Panc1 (cell line): ENCODE data around the gene GDPD5. TPM values are rescaled to one million over a fixed set of nuclear protein-coding genes. Genes with fewer than 3 reads are reported as not detected.

Experiments
- ATAC-seq: fragments of 200-7000 bp; cut with Tn5 transposase; 2 replicates; pipeline ENCODE4 v1.9.1; 2020; ENCODE audit warnings: mild to moderate bottlenecking, moderate library complexity
- BruUV-seq: library from RNA; stranded (reverse); fragments of 400-500 nt; replicated peaks from 2 replicates; lab custom pipeline; 2021; lab: Mats Ljungman, UMichigan
- CTCF ChIA-PET: fragments of 300-600 bp; sonication (Branson Sonifier 250); formaldehyde crosslinking; loops from one replicate; lab custom pipeline; 2022; ENCODE audit warnings: antibody characterized with exemption; lab: Charles Lee
- POLR2A ChIA-PET: fragments of 300-600 bp; sonication (Branson Sonifier 250); formaldehyde crosslinking; loops from one replicate; lab custom pipeline; 2022; ENCODE audit warnings: antibody characterized with exemption; lab: Charles Lee
- DNase-seq: peaks from one replicate; pipeline ENCODE4 v3.0.0-alpha.2; 2010; ENCODE audit warnings: low read depth, low spot score
- H3K27ac ChIP-seq: 2 replicates; pipeline ENCODE4 v1.5.1; 2011; ENCODE audit warnings: mild to moderate bottlenecking, low read length, inconsistent platforms
- H3K27me3 ChIP-seq: fragments of 200-500 bp; sonication (Bioruptor generic); 2 replicates; pipeline ENCODE4 v1.6.0; 2014; ENCODE audit warnings: low read length, inconsistent platforms; ENCODE audit not compliant: control insufficient read depth, insufficient read depth
- H3K36me3 ChIP-seq: fragments of 200-500 bp; sonication (Bioruptor generic); 2 replicates; pipeline ENCODE4 v1.5.1; 2014; ENCODE audit warnings: inconsistent platforms, mild to moderate bottlenecking, low read length, moderate library complexity; ENCODE audit not compliant: control insufficient read depth, insufficient read depth
- H3K4me1 ChIP-seq: 2 replicates; pipeline ENCODE4 v1.5.1; 2011; ENCODE audit warnings: inconsistent platforms, mild to moderate bottlenecking, low read length, moderate library complexity; ENCODE audit not compliant: control insufficient read depth, insufficient read depth
- H3K4me3 ChIP-seq, 2 experiments: 2 replicates each; pipeline ENCODE4 v1.5.1; 2011 to 2012; ENCODE audit warnings: low read depth in 2 of 2, low read length in 2 of 2, mild to moderate bottlenecking in 2 of 2, inconsistent platforms in 1 of 2, moderate library complexity in 1 of 2
- H3K9me3 ChIP-seq: fragments of 200-500 bp; sonication (Bioruptor generic); 2 replicates; pipeline ENCODE4 v1.5.1; 2014; ENCODE audit warnings: low read depth, mild to moderate bottlenecking, inconsistent platforms, low read length, moderate library complexity; ENCODE audit not compliant: control insufficient read depth, insufficient read depth
- POLR2AphosphoS5 ChIP-seq: IDR thresholded peaks from 2 replicates; pipeline ENCODE4 v1.6.1; 2012; ENCODE audit warnings: mild to moderate bottlenecking, low read depth, low read length, moderate library complexity
- REST ChIP-seq, 2 experiments: IDR thresholded peaks; 2 replicates each; pipeline ENCODE4 v1.6.1; 2011 to 2012; ENCODE audit warnings: low read depth in 2 of 2, control low read depth in 1 of 2, low read length in 1 of 2, mild to moderate bottlenecking in 1 of 2, moderate library complexity in 1 of 2; ENCODE audit not compliant: insufficient read depth in 1 of 2
- SIN3A ChIP-seq: IDR thresholded peaks from 2 replicates; pipeline ENCODE4 v1.6.1; 2012; ENCODE audit warnings: low read depth, mild to moderate bottlenecking, low read length, moderate library complexity, borderline replicate concordance; ENCODE audit not compliant: insufficient read depth
- TCF7L2 ChIP-seq: IDR thresholded peaks from 2 replicates; pipeline ENCODE4 v1.6.1; 2011; ENCODE audit warnings: mild to moderate bottlenecking, low read depth, low read length, inconsistent platforms
- in situ Hi-C: cut with HindIII; loops from 2 replicates; pipeline ENCODE4 v1.10.0; 2016; ENCODE audit warnings: low sequenced_read_pairs, low pct_unique_long_range_greater_than_20kb
- intact Hi-C: fragments of 100-400 bp; cut with micrococcal nuclease; formaldehyde crosslinking; loops from one replicate; pipeline ENCODE4 v1.10.0; 2022; ENCODE audit not compliant: unreplicated experiment
- total RNA-seq: library from RNA; stranded (reverse); gene quantifications from one replicate; pipeline ENCODE4 v1.2.1, GENCODE V29; 2021; ENCODE audit not compliant: unreplicated experiment
- TF ChIP-seq, protein P1 (sequence below): fragments of 450-650 bp; IDR thresholded peaks from 2 replicates; pipeline ENCODE4 v1.5.1; 2017; ENCODE audit warnings: mild to moderate bottlenecking

GDPD5 gene
- total RNA-seq, 1 experiment from 2014 or later = 6.0 TPM

DNA sequence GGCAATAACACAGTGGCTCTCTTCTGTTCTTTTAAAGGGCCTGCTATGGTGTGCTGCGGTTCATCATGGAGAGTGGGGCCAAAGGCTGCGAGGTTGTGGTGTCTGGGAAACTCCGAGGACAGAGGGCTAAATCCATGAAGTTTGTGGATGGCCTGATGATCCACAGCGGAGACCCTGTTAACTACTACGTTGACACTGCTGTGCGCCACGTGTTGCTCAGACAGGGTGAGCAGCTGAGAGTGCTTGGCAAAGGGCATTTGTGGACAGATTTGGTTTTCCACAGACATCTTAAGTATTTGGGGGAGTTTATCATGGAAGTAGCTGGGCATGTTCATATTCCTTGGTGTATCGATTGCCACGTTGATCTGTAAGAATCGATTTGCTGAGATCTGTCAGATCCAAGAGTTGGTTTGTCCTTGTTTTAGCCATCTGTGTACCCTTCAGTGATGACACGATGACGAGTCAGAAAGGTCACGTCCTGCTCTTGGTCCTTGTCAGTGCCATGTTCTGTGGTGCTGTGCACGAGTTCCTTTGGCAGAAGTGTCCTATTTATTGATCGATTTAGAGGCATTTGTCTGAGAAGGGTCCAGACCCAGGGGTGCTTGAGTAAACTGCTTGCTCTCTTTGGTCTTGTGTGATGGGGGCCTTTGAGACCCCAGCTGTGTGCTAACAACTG is 121.6 kb downstream of the GDPD5 start:
- POLR2A ChIA-PET = no interaction called here
- Histone ChIP-seq H3K36me3 (peaks cover 67% of the 10 kb centered on the region), H3K4me1 (peaks cover 38% of the 10 kb centered on the region)

GRCh38 chr11:75403037-75403436 is 122.7 kb downstream of the GDPD5 start:
- BruUV-seq = no TSS peak
- ChIA-PET POLR2A (no interaction called here), CTCF (no interaction called here)
- ATAC-seq = no peak
- DNase-seq = no peak
- Histone ChIP-seq H3K27ac (peak overlapping the region; percentile 60), H3K4me3 (no peak overlapping the region), H3K9me3 (no peaks in the 10 kb centered on the region), H3K4me1 (peaks cover 38% of the 10 kb centered on the region), H3K36me3 (peaks cover 67% of the 10 kb centered on the region), H3K27me3 (no peaks in the 10 kb centered on the region)
- TF ChIP-seq REST (IDR thresholded peaks at IDR 0.05; ENCODE audit: insufficient read depth in 1 of 2, low read depth in 2 of 2, low read length in 1 of 2) (no peak), TCF7L2 (no peak), POLR2AphosphoS5 (no peak; the same call in none of the 2 replicates), SIN3A (no peak)
- TF ChIP-seq, protein P1, sequence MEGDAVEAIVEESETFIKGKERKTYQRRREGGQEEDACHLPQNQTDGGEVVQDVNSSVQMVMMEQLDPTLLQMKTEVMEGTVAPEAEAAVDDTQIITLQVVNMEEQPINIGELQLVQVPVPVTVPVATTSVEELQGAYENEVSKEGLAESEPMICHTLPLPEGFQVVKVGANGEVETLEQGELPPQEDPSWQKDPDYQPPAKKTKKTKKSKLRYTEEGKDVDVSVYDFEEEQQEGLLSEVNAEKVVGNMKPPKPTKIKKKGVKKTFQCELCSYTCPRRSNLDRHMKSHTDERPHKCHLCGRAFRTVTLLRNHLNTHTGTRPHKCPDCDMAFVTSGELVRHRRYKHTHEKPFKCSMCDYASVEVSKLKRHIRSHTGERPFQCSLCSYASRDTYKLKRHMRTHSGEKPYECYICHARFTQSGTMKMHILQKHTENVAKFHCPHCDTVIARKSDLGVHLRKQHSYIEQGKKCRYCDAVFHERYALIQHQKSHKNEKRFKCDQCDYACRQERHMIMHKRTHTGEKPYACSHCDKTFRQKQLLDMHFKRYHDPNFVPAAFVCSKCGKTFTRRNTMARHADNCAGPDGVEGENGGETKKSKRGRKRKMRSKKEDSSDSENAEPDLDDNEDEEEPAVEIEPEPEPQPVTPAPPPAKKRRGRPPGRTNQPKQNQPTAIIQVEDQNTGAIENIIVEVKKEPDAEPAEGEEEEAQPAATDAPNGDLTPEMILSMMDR = no peak
- intact Hi-C loops = no loop called here
- in situ Hi-C loops = no loop called here

More for the DNA sequence above, 121.6 kb downstream of the GDPD5 start:
- intact Hi-C loops (no loop called here), in situ Hi-C loops (no loop called here)
- ATAC-seq (no peak), DNase-seq (no peak)
- CTCF ChIA-PET = no interaction called here
- no peak for TF ChIP-seq TCF7L2
- BruUV-seq = no TSS peak
- Histone ChIP-seq H3K27ac (no peak overlapping the region; the same call in 1 of the 2 replicates), H3K4me3 (no peak overlapping the region), H3K9me3 (no peaks in the 10 kb centered on the region), H3K27me3 (no peaks in the 10 kb centered on the region)

GRCh38 chr11:75402002-75402773 is 123.6 kb downstream of the GDPD5 start:
- Histone ChIP-seq H3K9me3 (no peaks in the 10 kb centered on the region), H3K36me3 (peaks cover 67% of the 10 kb centered on the region), H3K27ac (peak overlapping the region; percentile 60), H3K4me3 (peak overlapping the region; percentile 78 to 85), H3K4me1 (peaks cover 38% of the 10 kb centered on the region), H3K27me3 (no peaks in the 10 kb centered on the region)
- intact Hi-C loops (no loop called here), in situ Hi-C loops (no loop called here)
- DNase-seq (no peak), ATAC-seq (no peak)
- POLR2A ChIA-PET = no interaction called here
- TF ChIP-seq, protein P1 = peak; percentile 23; the same call in 1 of the 2 replicates
- TF ChIP-seq SIN3A (no peak), REST (IDR thresholded peaks at IDR 0.05; ENCODE audit: insufficient read depth in 1 of 2, low read depth in 2 of 2, low read length in 1 of 2) (no peak), POLR2AphosphoS5 (no peak; the same call in 1 of the 2 replicates)
- CTCF ChIA-PET = no interaction called here
- BruUV-seq = no TSS peak
